Renal pelvis (tissue), 12 donors: ENCODE measurements around the gene MFSD12. TPM values are rescaled to one million over a fixed set of nuclear protein-coding genes. Genes with fewer than 3 reads are reported as not detected.

Experiments
- DNase-seq: peaks from one replicate; pipeline ENCODE4 v3.0.0-alpha.2; 2013
- long read RNA-seq, 16 experiments: transcript quantifications; one replicate each; lab custom pipeline, GENCODE V29; 2026
- polyA plus RNA-seq, 3 donors: library from polyadenylated mRNA; unstranded; fragments of 120-200 nt; gene quantifications; one replicate each; pipeline ENCODE4 v1.2.1, GENCODE V29; 2013; ENCODE audit not compliant: insufficient read length in 3 of 3

MFSD12 gene
- 10 to 100 TPM; 61.1 to 79.0 (median 76.0) TPM for polyA plus RNA-seq
- long read RNA-seq, donor 1, transcript MFSD12-204 (1 exons, 1,769 nt) = major isoform, 14 of 21 reads
- long read RNA-seq, donor 1, partial matches to known transcripts = 0 of 21 reads
- long read RNA-seq, donor 1, other reads (novel, unspliced or antisense) = 0 of 21 reads
- long read RNA-seq, donor 2, transcript MFSD12-201 (10 exons, 2,124 nt) = minor isoform, 5 of 30 reads
- long read RNA-seq, donor 2, transcript MFSD12-204 (1 exons, 1,769 nt) = major isoform, 18 of 30 reads
- long read RNA-seq, donor 2, partial matches to known transcripts = 0 of 30 reads
- long read RNA-seq, donor 2, other reads (novel, unspliced or antisense) = 0 of 30 reads
- long read RNA-seq, donor 3, transcript MFSD12-204 (1 exons, 1,769 nt) = major isoform, 18 of 24 reads
- long read RNA-seq, donor 3, partial matches to known transcripts = 0 of 24 reads
- long read RNA-seq, donor 3, other reads (novel, unspliced or antisense) = 0 of 24 reads
- long read RNA-seq, donor 4, transcript MFSD12-204 (1 exons, 1,769 nt) = major isoform, 15 of 21 reads
- long read RNA-seq, donor 4, partial matches to known transcripts = 0 of 21 reads
- long read RNA-seq, donor 4, other reads (novel, unspliced or antisense) = 0 of 21 reads
- long read RNA-seq, donor 5, transcript MFSD12-201 (10 exons, 2,124 nt) = minor isoform, 6 of 61 reads
- long read RNA-seq, donor 5, transcript MFSD12-204 (1 exons, 1,769 nt) = major isoform, 13 of 61 reads
- long read RNA-seq, donor 5, partial matches to known transcripts = 41 of 61 reads
- long read RNA-seq, donor 5, other reads (novel, unspliced or antisense) = 0 of 61 reads
- long read RNA-seq, donor 6, transcript MFSD12-215 (1 exons, 688 nt) = minor isoform, 9 of 51 reads
- long read RNA-seq, donor 6, transcript MFSD12-201 (10 exons, 2,124 nt) = minor isoform, 6 of 51 reads
- long read RNA-seq, donor 6, transcript MFSD12-204 (1 exons, 1,769 nt) = major isoform, 30 of 51 reads
- long read RNA-seq, donor 6, partial matches to known transcripts = 5 of 51 reads
- long read RNA-seq, donor 6, other reads (novel, unspliced or antisense) = 0 of 51 reads
- long read RNA-seq, donor 7, transcript MFSD12-201 (10 exons, 2,124 nt) = minor isoform, 7 of 220 reads
- long read RNA-seq, donor 7, transcript MFSD12-204 (1 exons, 1,769 nt) = major isoform, 37 of 220 reads
- long read RNA-seq, donor 7, partial matches to known transcripts = 148 of 220 reads
- long read RNA-seq, donor 7, other reads (novel, unspliced or antisense) = 25 of 220 reads
- long read RNA-seq, donor 8, transcript MFSD12-204 (1 exons, 1,769 nt) = major isoform, 6 of 10 reads
- long read RNA-seq, donor 8, partial matches to known transcripts = 0 of 10 reads
- long read RNA-seq, donor 8, other reads (novel, unspliced or antisense) = 0 of 10 reads
- long read RNA-seq, donor 9, transcript MFSD12-204 (1 exons, 1,769 nt) = major isoform, 41 of 50 reads
- long read RNA-seq, donor 9, transcript MFSD12-201 (10 exons, 2,124 nt) = minor isoform, 6 of 50 reads
- long read RNA-seq, donor 9, partial matches to known transcripts = 0 of 50 reads
- long read RNA-seq, donor 9, other reads (novel, unspliced or antisense) = 0 of 50 reads
- long read RNA-seq, donor 10, transcript MFSD12-204 (1 exons, 1,769 nt) = major isoform, 28 of 156 reads
- long read RNA-seq, donor 10, transcript MFSD12-201 (10 exons, 2,124 nt) = minor isoform, 8 of 156 reads
- long read RNA-seq, donor 10, partial matches to known transcripts = 93 of 156 reads
- long read RNA-seq, donor 10, other reads (novel, unspliced or antisense) = 21 of 156 reads
- long read RNA-seq, donor 11, transcript MFSD12-201 (10 exons, 2,124 nt) = minor isoform, 5 of 44 reads
- long read RNA-seq, donor 11, transcript MFSD12-204 (1 exons, 1,769 nt) = major isoform, 11 of 44 reads
- long read RNA-seq, donor 11, partial matches to known transcripts = 25 of 44 reads
- long read RNA-seq, donor 11, other reads (novel, unspliced or antisense) = 0 of 44 reads
- long read RNA-seq, donor 12, transcript MFSD12-215 (1 exons, 688 nt) = minor isoform, 6 of 235 reads
- long read RNA-seq, donor 12, transcript MFSD12-201 (10 exons, 2,124 nt) = minor isoform, 8 of 235 reads
- long read RNA-seq, donor 12, transcript MFSD12-204 (1 exons, 1,769 nt) = major isoform, 28 of 235 reads
- long read RNA-seq, donor 12, partial matches to known transcripts = 130 of 235 reads
- long read RNA-seq, donor 12, other reads (novel, unspliced or antisense) = 63 of 235 reads
- long read RNA-seq, donor 13, transcript MFSD12-204 (1 exons, 1,769 nt) = major isoform, 32 of 104 reads
- long read RNA-seq, donor 13, transcript MFSD12-215 (1 exons, 688 nt) = minor isoform, 9 of 104 reads
- long read RNA-seq, donor 13, partial matches to known transcripts = 42 of 104 reads
- long read RNA-seq, donor 13, other reads (novel, unspliced or antisense) = 20 of 104 reads
- long read RNA-seq, donor 14 = 0 reads
- long read RNA-seq, donor 15 = 0 reads
- long read RNA-seq, donor 16, transcript MFSD12-201 (10 exons, 2,124 nt) = minor isoform, 9 of 55 reads
- long read RNA-seq, donor 16, transcript MFSD12-215 (1 exons, 688 nt) = minor isoform, 7 of 55 reads
- long read RNA-seq, donor 16, transcript MFSD12-204 (1 exons, 1,769 nt) = major isoform, 33 of 55 reads
- long read RNA-seq, donor 16, partial matches to known transcripts = 6 of 55 reads
- long read RNA-seq, donor 16, other reads (novel, unspliced or antisense) = 0 of 55 reads

- DNase-seq = peak; percentile 94
Measured at GRCh38 chr19:3557461-3558248, at the start of gene MFSD12. Gene MFSD12, minus strand, starts transcription at chr19:3557586. Its CDS starts 183 bp downstream, at chr19:3557403.

GRCh38 chr19:3606690-3607289 is 49.4 kb upstream of the MFSD12 start, which contains the start of gene TBXA2R:
Gene TBXA2R, minus strand, starts transcription at chr19:3606875. Its CDS starts 6,241 bp downstream, at chr19:3600634.
- peak; percentile 27 for DNase-seq

- no peak for DNase-seq
Measured at GRCh38 chr19:3606174-3606689, 48.8 kb upstream of the MFSD12 start.

DNA sequence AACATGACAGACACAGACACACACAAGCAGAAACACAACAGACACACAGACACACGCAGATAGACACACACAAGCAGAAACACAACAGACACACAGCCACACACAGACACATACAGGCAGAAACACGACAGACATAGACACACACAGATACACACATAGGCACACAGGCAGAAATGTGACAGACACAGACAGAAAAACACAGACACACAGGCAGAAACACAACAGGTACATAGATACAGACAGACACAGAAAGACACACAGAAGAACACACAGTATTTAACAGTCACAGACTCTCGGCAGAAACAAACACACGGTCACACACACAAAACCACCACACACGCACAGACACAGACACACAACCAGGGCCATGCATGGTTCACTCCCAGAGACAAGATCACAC is 48.4 kb upstream of the MFSD12 start:
- no peak for DNase-seq

- no peak for DNase-seq
Measured at GRCh38 chr19:3605361-3605760, 48.0 kb upstream of the MFSD12 start.

GRCh38 chr19:3604987-3605343 is 47.6 kb upstream of the MFSD12 start:
- DNase-seq = no peak

GRCh38 chr19:3604227-3604986 is 47.0 kb upstream of the MFSD12 start:
- DNase-seq = no peak

- no peak for DNase-seq
Measured at GRCh38 chr19:3603121-3603811, 45.9 kb upstream of the MFSD12 start.

GRCh38 chr19:3601021-3601420 is 43.6 kb upstream of the MFSD12 start:
- DNase-seq = no peak

GRCh38 chr19:3599776-3600187 is 42.4 kb upstream of the MFSD12 start:
- no peak for DNase-seq

DNA sequence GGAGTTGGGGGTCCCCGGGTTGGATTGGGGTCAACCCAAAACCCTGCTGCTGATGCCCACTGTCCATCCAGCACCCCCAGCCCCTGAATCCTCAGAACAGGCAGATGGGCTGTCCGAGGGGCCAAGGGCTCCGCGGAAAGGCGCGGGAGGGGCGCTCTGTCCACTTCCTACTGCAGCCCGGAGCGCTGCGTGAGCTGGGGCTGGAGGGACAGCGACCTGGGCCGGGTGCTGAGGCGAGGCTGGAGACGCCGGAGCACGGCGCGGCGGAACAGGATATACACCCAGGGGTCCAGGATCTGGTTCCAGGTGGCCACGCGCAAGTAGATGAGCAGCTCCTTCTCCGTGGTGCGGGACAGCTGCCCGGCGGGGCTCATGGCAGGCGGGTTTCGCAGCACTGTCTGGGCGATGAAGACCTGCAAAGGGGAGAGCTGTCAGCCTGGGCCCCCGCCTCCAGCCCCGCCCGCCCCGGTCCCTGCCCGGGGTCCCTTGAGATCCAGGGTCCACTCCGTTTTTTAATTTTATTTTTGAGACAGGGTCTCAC is 38.2 kb upstream of the MFSD12 start:
- DNase-seq = no peak

DNA sequence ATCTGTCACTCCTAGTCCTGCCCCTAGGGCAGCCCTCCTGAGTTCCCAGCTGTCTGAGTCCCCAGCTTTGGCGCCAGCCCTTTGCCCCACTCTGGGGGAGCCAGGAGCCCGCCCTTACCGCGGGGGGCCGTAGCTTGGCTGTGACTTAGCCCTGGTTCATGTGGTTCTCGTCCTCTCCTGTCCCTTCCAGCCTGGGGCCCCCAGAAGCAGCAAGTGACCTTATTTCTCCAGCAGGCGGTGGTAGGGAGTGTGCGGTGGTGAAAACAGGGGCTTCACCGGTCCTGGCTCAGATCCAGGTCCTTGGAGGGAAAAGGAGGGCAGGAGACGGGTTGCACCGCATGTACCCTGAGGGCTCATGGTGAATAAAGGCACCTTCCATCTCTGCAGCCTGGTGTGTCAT is 35.8 kb upstream of the MFSD12 start:
- no peak for DNase-seq

DNA sequence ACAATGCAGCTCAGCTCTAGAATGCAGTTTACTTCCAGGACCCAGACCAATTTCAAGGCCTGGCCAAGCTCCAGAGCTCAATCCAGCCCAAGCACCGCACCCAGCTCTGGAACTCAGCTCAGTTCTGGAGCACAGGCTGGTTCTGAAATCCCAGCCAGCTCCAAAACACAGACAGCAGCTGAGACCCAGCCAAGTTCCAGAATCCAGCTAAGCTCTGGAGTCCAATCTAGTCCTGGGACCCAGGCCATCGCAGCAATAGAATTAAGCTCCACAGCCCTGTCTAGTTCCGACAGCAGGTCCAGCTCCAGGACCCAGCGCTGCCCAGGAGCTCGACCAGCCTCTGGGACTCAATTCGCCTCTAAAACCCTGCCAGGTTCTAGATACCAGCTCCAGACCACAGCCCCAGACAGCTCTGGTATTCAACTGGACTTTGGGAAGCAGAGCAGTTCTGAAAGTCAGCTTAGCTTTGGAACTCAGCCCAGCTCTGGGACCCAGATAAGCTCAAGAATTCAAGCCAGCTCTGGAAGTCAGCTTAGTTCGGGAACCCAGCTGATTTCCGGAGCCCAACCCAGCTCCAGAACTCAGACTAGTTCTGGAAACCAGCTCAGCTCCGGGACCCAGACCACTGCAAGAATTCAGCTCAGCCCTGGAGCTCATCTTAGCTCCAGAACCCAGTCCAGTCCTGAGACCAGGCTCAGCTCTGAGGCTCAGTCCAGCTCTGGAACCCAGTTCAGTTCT is 34.7 kb upstream of the MFSD12 start:
- no peak for DNase-seq

DNA sequence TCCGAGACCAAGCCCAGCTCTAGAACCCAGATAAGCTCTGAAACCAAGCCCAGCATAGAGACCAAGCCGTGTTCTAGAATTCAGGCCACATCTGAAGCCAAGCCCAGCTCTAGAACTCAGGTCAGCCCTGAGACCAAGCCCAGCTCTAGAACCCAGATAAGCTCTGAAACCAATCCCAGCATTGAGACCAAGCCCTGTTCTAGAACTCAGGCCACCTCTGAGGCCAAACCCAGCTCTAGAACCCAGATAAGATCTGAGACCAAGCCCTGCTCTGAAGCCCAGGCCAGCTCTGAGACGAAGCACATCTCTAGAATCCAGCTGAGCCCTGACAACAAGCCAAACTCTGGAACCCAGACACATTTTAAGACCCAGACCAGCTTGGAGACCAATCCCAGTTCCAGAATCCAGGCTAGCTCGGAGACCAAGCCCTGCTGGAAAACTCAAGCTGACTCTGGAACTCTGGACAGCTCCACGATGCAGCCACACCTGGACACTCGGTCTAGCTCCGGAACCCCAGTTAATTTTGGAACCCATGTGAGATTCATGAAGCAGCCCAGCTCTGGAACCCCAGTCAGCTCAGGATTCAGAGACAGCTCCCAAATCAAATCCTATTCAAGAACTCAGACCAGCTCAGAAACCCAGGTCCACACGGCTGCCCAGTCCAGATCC is 33.7 kb upstream of the MFSD12 start:
- no peak for DNase-seq
